ENCODE results near the gene STARD3. TPM values are rescaled to one million over a fixed set of nuclear protein-coding genes. Genes with fewer than 3 reads are reported as not detected.
A peak's percentile ranks its signal among the peaks of the same experiment; 100 is the strongest.

Gene STARD3
- total and polyA plus RNA-seq, 2 of the 13 experiments (the other 11 are each of a cell fraction or from before 2014, with no cell fraction given), result 34.6 to 100 TPM

GRCh38 chr17:39700148-39700987 is 63.4 kb downstream of the STARD3 start (continued):
- TF ChIP-seq HMGXB4 (CRISPR knock-in tag; IDR thresholded peaks at IDR 0.05; ENCODE audit: borderline replicate concordance in 1 of 2, low read depth in 1 of 2) (peak in 1 of 2 experiments; percentile 81; a peak in 2 of 4 replicates), HNF4A (CRISPR knock-in tag; IDR thresholded peaks at IDR 0.05) (0 out of 2 replicates have a peak, but pooled peaks have one; percentile 4), MAX (IDR thresholded peaks at IDR 0.05) (peak; percentile 22; the same call in 1 of the 2 replicates), ZNF230 (CRISPR knock-in tag; IDR thresholded peaks at IDR 0.05) (0 out of 2 replicates have a peak, but pooled peaks have one; percentile 13), ZNF691 (CRISPR knock-in tag; IDR thresholded peaks at IDR 0.05; ENCODE audit: borderline replicate concordance, low read depth) (peak; percentile 38; the same call in 1 of the 2 replicates), PAXIP1 (CRISPR knock-in tag; conservative IDR thresholded peaks at IDR 0.05) (0 out of 2 replicates have a peak, but pooled peaks have one; percentile 5), ZNF710 (CRISPR knock-in tag; IDR thresholded peaks at IDR 0.05; ENCODE audit: borderline replicate concordance) (no peak), MEIS2 (CRISPR knock-in tag; IDR thresholded peaks at IDR 0.05) (peak; percentile 72; the same call in 1 of the 2 replicates), ZNF569 (CRISPR knock-in tag; IDR thresholded peaks at IDR 0.05; ENCODE audit: borderline replicate concordance) (0 out of 2 replicates have a peak, but pooled peaks have one; percentile 43), ZNF879 (CRISPR knock-in tag; IDR thresholded peaks at IDR 0.05) (no peak), ZIK1 (CRISPR knock-in tag; IDR thresholded peaks at IDR 0.05; ENCODE audit: borderline replicate concordance, low read depth) (no peak), TOPORS (CRISPR knock-in tag; IDR thresholded peaks at IDR 0.05) (no peak), MXD3 (CRISPR knock-in tag; IDR thresholded peaks at IDR 0.05) (peak; percentile 23; the same call in 1 of the 2 replicates), ZNF672 (CRISPR knock-in tag; IDR thresholded peaks at IDR 0.05) (no peak), ZNF713 (CRISPR knock-in tag; IDR thresholded peaks at IDR 0.05) (no peak), RFX3 (CRISPR knock-in tag; IDR thresholded peaks at IDR 0.05) (no peak)

All from HepG2 (cell line).